ENCODE data around the gene TMEM270. TPM values are rescaled to one million over a fixed set of nuclear protein-coding genes. Genes with fewer than 3 reads are reported as not detected.
A peak's percentile ranks its signal among the peaks of the same experiment; 100 is the strongest.

TMEM270 gene
- total and polyA plus RNA-seq, 2 of the 4 experiments (the other 2 are of a cell fraction): 0.17 TPM; not detected in 1

- in situ Hi-C loops (cut with MboI; ENCODE audit: low sequenced_read_pairs): loop anchor here (10.0 kb wide), 1 partner anchor 244 kb away; no protein-coding TSS in a partner anchor
- Histone ChIP-seq H3K14ac (replicated peaks; ENCODE audit: low read depth, low read length) (no peak overlapping the region), H3K4me3 (ENCODE audit: insufficient read depth, low read depth, low read length) (no peak overlapping the region), H3K9ac (ENCODE audit: low read depth, low read length) (no peak overlapping the region), H2BK120ac (ENCODE audit: low read depth, low read length) (no peak overlapping the region), H3K18ac (ENCODE audit: low read depth, low read length) (no peak overlapping the region), H2AFZ (replicated peaks; ENCODE audit: low read length, poor library complexity) (no peak overlapping the region), H2BK15ac (ENCODE audit: low read depth, low read length) (no peak overlapping the region), H3K4me2 (ENCODE audit: low read depth, low read length) (no peak overlapping the region), H4K8ac (ENCODE audit: low read depth in 2 of 2, low read length in 2 of 2) (no peak overlapping the region; a peak in 1 of 4 replicates), H3K27ac (ENCODE audit: insufficient read depth, low read length) (no peak overlapping the region), H3K4ac (ENCODE audit: low read depth, low read length) (no peak overlapping the region), H3K79me1 (ENCODE audit: low read depth in 1 of 2, low read length in 2 of 2) (no peaks in the 10 kb centered on the region), H3K4me1 (ENCODE audit: control insufficient read depth, insufficient read depth, low read length) (no peaks in the 10 kb centered on the region), H3K9me3 (ENCODE audit: control insufficient read depth, insufficient read depth, low read length) (no peaks in the 10 kb centered on the region), H3K27me3 (ENCODE audit: control insufficient read depth, insufficient read depth, low read length) (no peaks in the 10 kb centered on the region), H2BK5ac (ENCODE audit: low read depth, low read length, poor library complexity, severe bottlenecking) (no peak overlapping the region), H2AK9ac (replicated peaks; ENCODE audit: low read depth, low read length, poor library complexity) (no peak overlapping the region), H3K56ac (ENCODE audit: extremely low read depth, insufficient read depth, low read length) (no peak overlapping the region), H3K36me3 (ENCODE audit: control insufficient read depth, insufficient read depth, low read length) (no peaks in the 10 kb centered on the region), H4K91ac (ENCODE audit: insufficient read depth, low read depth, low read length) (no peak overlapping the region), H2BK20ac (ENCODE audit: low read depth, low read length) (no peak overlapping the region), H2AK5ac (ENCODE audit: low read depth, low read length) (no peak overlapping the region), H3K23ac (ENCODE audit: low read depth, low read length) (no peak overlapping the region), H3K9me1 (ENCODE audit: insufficient read depth, low read length) (no peaks in the 10 kb centered on the region; the same call in 1 of the 2 replicates), H4K5ac (ENCODE audit: low read depth, low read length) (no peak overlapping the region), H4K20me1 (ENCODE audit: insufficient read depth, low read length) (no peaks in the 10 kb centered on the region)
- CTCF ChIA-PET: no interaction called here
- peak; percentile 37 for TF ChIP-seq CEBPB (IDR thresholded peaks at IDR 0.05; ENCODE audit: low read depth, low read length)
- no peak for TF ChIP-seq POLR2A (IDR thresholded peaks at IDR 0.05; ENCODE audit: low read depth, low read length)
- intact Hi-C loops (cut with micrococcal nuclease): no loop called here
- ATAC-seq (ENCODE audit: low read depth) (no peak), DNase-seq (no peak)
- dilution Hi-C loops (cut with HindIII; ENCODE audit: low sequenced_read_pairs, unreplicated experiment): no loop called here
- WGBS, 2 experiments (ENCODE audit: extremely low coverage in 2 of 2, insufficient read length in 1 of 2): 62% methylated on average over 2 of the region's 2 CpGs; no CpG with 5 or more reads in 1 of the 2 experiments
- no TSS peak for BruUV-seq (replicated peaks)
- POLR2A ChIA-PET (ENCODE audit: unreplicated experiment): no interaction called here
Measured at GRCh38 chr7:73858807-73859206, 2.2 kb upstream of the TMEM270 start.
